Stimulated activated CD4-positive, alpha-beta T cell treated with anti-CD3 and anti-CD28 coated beads, Interleukin-12 subunit alpha, Interleukin-12 subunit beta, amount 100 ng/mL, for 24 hours (primary cell): ENCODE results near the gene MTCL3.
A peak's percentile ranks its signal among the peaks of the same experiment; 100 is the strongest.

Experiments
- DNase-seq, 2 experiments: peaks; one replicate each; pipeline ENCODE4 v3.0.0-alpha.2; 2020; ENCODE audit warnings: low read depth in 2 of 2

MTCL3 gene

GRCh38 chr6:127518710-127519468, at the start of gene MTCL3:
TSS of gene MTCL3 (minus strand) at chr6:127519335.
- DNase-seq: peak; percentile 29 to 55

DNA sequence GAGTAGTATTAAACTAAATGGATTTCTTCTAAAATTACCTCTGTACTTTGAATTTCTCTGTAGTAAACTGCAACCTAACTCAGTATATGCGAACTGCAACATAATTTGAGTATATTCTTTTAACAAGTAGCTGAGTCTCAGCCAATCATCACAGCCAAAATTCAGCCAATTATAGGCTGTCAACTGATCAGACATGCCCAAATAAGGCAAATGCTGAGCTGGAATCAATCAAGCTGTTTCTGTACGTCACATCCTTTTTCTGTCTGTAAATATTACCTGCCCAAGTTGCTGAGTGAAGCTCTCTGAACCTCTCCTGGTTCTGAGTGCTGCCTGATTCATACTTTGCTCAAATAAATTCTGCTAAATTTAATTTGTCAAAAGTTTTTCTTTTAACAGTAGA, 48.3 kb upstream of the MTCL3 start:
- no peak for DNase-seq

DNA sequence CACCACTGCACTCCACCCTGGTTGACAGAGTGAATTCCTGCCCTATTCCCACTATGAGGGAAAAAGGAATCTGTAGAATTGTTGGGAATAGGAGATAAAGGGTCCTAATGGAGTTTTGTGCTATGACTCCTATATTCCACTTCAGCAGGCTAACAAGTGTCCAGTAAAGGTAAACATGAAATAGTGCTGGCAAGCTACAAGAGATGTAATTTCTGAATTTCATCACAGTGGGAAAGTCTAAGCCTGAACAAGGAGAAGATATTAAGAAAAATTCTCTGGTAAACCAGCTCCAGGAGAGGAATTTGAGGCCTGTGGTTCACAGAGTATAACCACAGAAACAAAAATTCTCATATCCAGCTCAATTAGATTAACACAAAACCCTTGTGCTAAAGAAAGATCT, 47.5 kb upstream of the MTCL3 start:
- DNase-seq: no peak

DNA sequence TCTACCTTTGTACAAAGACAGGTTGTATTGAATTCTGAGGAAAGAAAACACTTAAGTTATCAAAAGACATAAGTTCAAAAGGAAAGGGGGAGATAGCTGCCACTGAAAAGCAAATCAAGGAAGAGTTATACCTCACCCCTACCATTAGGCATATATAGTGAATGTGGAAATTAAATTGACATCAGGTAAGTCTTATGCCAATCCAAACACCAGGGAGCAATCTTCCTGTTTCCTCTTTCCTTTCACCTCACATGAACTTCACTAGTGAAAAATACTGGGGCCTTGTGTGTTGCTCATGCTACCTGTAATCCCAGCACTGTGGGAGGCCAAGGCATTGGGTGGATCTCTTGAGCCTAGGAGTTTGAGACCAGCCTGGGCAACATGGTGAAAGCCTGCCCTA, 47.0 kb upstream of the MTCL3 start:
- DNase-seq: no peak

DNA sequence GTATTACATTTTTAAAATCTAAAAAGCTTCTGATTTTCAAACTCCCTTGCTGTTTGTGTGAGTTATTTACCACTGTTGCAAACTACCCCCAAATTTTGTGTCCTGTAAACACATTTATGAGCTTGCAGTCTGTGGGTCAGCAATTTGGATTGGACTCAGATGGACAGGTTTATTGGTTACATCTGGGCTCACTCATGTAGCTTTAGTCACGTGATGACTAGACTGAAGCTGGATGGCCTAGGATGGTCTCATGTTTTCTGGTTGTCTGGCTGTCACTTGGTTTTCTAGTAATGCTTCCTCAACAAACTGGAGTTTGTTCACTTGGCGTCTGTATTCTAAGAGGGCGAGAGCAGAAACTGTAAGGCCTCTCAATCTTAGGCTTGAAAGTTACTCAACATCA, 45.6 kb upstream of the MTCL3 start:
- no peak for DNase-seq

- DNase-seq: no peak
Observed at GRCh38 chr6:127561660-127562059, 42.5 kb upstream of the MTCL3 start.

GRCh38 chr6:127554435-127555006, 35.4 kb upstream of the MTCL3 start:
- DNase-seq: no peak

DNA sequence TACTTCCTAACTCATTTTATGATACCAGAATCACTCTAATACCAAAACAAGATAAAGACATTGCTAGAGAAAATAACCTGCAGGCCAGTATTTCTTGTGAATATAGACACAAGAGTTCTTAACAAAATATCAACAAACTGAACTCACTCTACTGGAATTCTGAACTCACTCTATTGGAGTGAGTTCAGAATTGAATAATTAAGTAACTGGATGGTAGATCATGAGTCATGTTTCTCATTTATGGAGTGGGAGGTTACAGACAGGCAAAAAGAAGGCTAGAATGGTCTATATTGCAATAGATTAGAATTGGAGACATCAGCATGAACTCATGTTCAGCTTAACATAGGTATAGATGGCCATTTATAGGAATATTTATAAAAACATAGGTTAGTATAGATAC, 31.3 kb upstream of the MTCL3 start:
- DNase-seq: no peak

- no peak for DNase-seq
Observed at GRCh38 chr6:127547904-127548649, 28.9 kb upstream of the MTCL3 start.

DNA sequence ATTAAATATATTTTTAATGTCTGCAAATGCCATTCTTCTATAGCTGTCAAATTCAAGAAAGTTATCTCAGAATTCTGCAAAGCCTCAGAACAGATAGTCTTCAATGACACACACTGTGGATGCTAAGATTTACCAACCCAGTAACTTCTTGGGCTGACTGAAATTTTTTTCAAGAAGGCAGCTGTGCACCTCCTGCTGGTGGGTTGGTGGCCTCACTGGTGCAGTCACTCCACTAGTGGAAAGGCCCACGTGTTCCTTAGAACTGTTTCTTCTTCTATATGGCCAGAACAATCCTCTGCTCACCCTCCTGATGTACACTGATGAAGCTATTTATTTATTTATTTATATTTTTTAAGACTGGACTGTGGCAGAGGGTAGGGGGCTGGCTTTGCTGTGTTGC, 28.1 kb upstream of the MTCL3 start:
- DNase-seq: no peak

GRCh38 chr6:127539272-127539671, 20.1 kb upstream of the MTCL3 start:
- DNase-seq: no peak

DNA sequence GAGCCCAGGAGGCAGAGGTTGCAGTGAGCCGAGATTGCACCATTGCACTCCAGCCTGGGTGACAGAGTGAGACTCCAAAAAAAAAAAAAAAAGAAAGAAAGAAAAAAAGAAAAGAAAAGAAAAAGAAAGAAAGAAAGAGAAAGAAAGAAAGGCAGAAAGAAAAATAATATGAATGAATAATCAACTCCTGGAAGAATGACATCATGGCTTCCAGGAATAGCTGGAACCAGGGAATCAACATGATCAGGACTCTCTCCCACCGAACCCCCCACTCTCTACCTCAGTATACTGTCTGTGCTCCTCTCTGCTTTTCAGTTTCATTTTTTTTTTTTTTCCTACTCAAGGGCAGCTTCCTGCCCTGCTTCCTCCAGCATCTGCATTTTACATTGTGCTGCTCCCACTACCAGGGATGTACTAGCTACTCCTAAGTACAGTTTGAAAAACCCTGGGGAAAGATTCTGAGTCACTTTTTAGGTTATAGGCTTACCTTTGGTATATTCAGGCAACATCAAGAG, 19.7 kb upstream of the MTCL3 start:
- no peak for DNase-seq

- no peak for DNase-seq
Observed at GRCh38 chr6:127533736-127534135, 14.6 kb upstream of the MTCL3 start.

DNA sequence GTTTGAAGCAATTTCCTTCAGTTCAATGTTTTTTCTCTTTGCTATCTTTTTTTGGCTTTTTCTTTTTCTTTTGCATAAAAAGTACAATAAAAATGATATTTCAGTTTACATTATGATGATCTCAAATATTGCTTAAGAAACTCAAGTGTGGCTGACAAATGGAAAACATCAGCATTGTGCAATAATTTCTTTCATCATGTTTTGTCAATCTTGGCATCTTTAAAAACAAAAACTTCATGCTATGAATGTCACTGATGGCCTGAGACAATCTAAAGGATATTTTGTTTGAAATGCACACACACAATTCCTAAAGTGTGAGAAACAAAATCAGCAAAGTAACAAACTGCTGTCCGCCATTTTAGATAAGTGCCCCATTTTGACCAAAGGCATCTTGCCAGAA, 13.9 kb upstream of the MTCL3 start:
- DNase-seq: no peak

GRCh38 chr6:127522714-127523113, 3.6 kb upstream of the MTCL3 start:
- no peak for DNase-seq

GRCh38 chr6:127520066-127520465, 931 bp upstream of the MTCL3 start:
- DNase-seq: no peak

DNA sequence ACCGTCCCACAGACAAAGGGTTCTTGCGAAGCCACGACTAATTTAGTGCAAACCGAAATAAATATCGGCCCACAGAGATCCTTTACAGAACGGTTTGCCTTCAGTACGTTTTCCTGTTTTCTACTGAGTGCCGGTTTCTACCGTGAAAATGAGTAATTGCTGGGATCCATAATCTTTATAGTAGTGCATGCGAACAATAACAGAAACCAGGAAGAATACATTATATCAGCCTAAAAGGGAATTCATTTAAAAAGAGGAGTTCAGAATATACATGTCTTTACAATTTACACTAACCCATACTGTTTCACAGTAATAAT, 292 bp upstream of the MTCL3 start:
- no peak for DNase-seq

DNA sequence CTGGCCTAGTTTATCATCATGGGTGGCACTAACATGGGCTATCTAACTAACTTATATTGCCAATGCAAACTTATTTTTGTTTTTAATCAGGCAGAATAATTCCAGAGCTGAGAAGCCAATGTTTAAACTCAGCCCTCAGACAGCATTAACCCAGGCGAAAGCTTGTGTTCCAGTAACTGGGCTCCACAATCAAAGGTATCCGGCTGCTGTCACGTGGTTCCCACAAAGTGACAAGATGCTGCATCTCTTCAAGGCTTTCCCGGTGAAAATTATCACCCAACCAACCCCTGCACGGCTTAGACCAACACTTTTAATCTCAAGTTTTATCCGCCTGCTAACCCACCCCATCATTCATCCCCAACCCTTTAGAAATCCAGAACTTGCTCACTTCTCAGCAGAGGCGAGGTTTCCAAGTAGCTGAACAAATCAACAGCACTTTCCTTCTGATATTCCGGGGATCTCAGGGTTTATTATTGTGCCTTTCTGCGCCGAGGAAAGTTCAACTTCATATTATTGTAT, 885 bp downstream of the MTCL3 start:
- DNase-seq: no peak

GRCh38 chr6:127517693-127518092, 1.4 kb downstream of the MTCL3 start:
- DNase-seq: no peak

GRCh38 chr6:127516662-127517273, 2.4 kb downstream of the MTCL3 start:
- DNase-seq: peak in 1 of 2 experiments; percentile 50

DNA sequence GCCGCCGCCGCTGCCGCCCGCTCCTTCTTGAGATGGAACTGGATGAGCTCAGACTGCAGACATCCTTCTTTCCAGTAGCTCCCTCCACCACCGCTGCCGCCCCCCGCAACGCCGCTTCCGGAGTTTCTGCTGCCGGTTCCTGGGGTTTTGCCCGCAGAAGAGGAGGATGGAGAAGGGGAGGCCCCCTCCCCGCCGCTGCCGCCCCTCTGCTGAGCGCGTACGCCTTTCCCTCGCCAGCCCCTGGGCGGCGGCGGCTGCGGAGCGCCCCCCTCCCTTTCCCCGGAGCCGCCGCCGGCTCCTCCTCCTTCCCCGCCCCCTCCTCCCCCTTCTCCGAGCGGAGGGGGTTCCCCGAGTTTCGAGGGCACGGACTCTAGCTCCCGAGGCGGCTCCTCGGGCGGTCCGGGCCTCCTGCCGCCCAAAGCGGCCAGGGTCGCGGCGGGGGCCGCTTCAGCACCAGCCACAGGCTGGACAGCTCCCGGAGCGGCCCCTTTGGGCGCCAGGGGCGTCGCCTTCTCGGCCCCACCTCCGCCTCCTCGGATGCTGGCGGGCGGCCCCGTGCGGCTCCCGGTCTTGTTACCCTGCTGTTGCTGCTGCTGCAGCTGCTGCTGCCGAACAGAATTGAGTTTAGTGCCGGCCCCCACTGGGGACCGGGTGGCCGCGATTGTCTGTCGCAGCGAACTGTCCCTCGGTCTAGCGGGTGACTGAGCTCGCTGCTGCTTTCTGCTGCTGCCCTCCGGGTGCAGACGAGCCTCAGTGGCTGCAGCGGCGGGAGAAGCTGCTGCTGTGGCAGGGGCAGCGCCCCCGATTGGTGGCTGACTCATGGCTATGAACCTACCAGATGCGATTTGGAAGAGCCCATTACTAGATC, 3.1 kb downstream of the MTCL3 start:
- peak; percentile 34 to 55 for DNase-seq
